Liver (tissue), 3 donors: ENCODE measurements around the gene TWSG1.

Experiments used
- CTCF ChIP-seq: fragments of 150-350 bp; IDR thresholded peaks from 2 replicates; pipeline ENCODE4 v1.5.1; 2017; ENCODE audit warnings: improper control_type of control experiment, low read depth, low read length; ENCODE audit not compliant: missing input control
- GABPA ChIP-seq, 2 donors: IDR thresholded peaks in 1 of 2; conservative IDR thresholded peaks in 1 of 2; 2 replicates each; pipeline ENCODE4 v1.6.1; 2016; ENCODE audit warnings: antibody characterized with exemption in 2 of 2, mild to moderate bottlenecking in 1 of 2, moderate library complexity in 1 of 2
- JUND ChIP-seq, 2 donors: IDR thresholded peaks; 2 replicates each; pipeline ENCODE4 v1.6.1; 2016; ENCODE audit warnings: antibody characterized with exemption in 2 of 2
- MAX ChIP-seq: IDR thresholded peaks from 2 replicates; pipeline ENCODE4 v1.6.1; 2016; ENCODE audit warnings: antibody characterized with exemption
- RAD21 ChIP-seq, 2 donors: IDR thresholded peaks; 2 replicates each; pipeline ENCODE4 v1.6.1; 2016; ENCODE audit warnings: antibody characterized with exemption in 2 of 2, mild to moderate bottlenecking in 2 of 2
- REST ChIP-seq: IDR thresholded peaks from 2 replicates; pipeline ENCODE4 v1.6.1; 2016; ENCODE audit warnings: antibody characterized with exemption, mild to moderate bottlenecking
- RXRA ChIP-seq, 2 donors: IDR thresholded peaks; 2 replicates each; pipeline ENCODE4 v1.6.1; 2017 to 2018; ENCODE audit warnings: antibody characterized with exemption in 2 of 2, mild to moderate bottlenecking in 1 of 2
- SP1 ChIP-seq: IDR thresholded peaks from 2 replicates; pipeline ENCODE4 v1.6.1; 2018; ENCODE audit warnings: antibody characterized with exemption, mild to moderate bottlenecking
- TAF1 ChIP-seq: conservative IDR thresholded peaks from 2 replicates; pipeline ENCODE4 v1.6.1; 2016; ENCODE audit warnings: antibody characterized with exemption, mild to moderate bottlenecking
- YY1 ChIP-seq: IDR thresholded peaks from 2 replicates; pipeline ENCODE4 v1.6.1; 2016; ENCODE audit warnings: antibody characterized with exemption, mild to moderate bottlenecking
- donor health status: healthy.
- donor health status: healthy.

GRCh38 chr18:9419956-9420631 lies 85.5 kb downstream of the TWSG1 start:
- no peak for TF ChIP-seq CTCF
- TF ChIP-seq SP1: no peak
- TF ChIP-seq YY1: no peak
- TF ChIP-seq RAD21 (IDR thresholded peaks at IDR 0.05): no peak
- no peak for TF ChIP-seq GABPA (IDR thresholded peaks at IDR 0.05 in 1 of 2, conservative IDR thresholded peaks at IDR 0.05 in 1 of 2)
- TF ChIP-seq TAF1: no peak
- TF ChIP-seq RXRA (IDR thresholded peaks at IDR 0.05): no peak
- TF ChIP-seq MAX: no peak
- no peak for TF ChIP-seq JUND (IDR thresholded peaks at IDR 0.05)
- TF ChIP-seq REST: no peak
